Upper lobe of right lung (tissue), 1 donor: ENCODE data around the gene PDIA3. TPM values are rescaled to one million over a fixed set of nuclear protein-coding genes. Genes with fewer than 3 reads are reported as not detected.

Experiments used
- ATAC-seq: fragments of 200-7000 bp; cut with Tn5 transposase; one replicate; pipeline ENCODE4 v1.9.1; 2020; ENCODE audit warnings: mild to moderate bottlenecking, moderate library complexity
- DNase-seq: peaks from one replicate; pipeline ENCODE4 v3.0.0-alpha.2; 2020
- H3K27ac ChIP-seq: fragments of 200-600 bp; one replicate; pipeline ENCODE4 v1.8.0; 2022
- H3K27me3 ChIP-seq: fragments of 200-600 bp; one replicate; pipeline ENCODE4 v1.8.0; 2022; ENCODE audit warnings: mild to moderate bottlenecking
- H3K36me3 ChIP-seq: fragments of 200-600 bp; one replicate; pipeline ENCODE4 v1.8.0; 2022
- H3K4me1 ChIP-seq: fragments of 200-600 bp; one replicate; pipeline ENCODE4 v1.8.0; 2022
- H3K4me3 ChIP-seq: fragments of 200-600 bp; one replicate; pipeline ENCODE4 v1.8.0; 2022; ENCODE audit warnings: mild to moderate bottlenecking
- H3K9me3 ChIP-seq: fragments of 200-600 bp; one replicate; pipeline ENCODE4 v1.8.0; 2022
- CTCF ChIP-seq: fragments of 200-600 bp; IDR thresholded peaks from one replicate; pipeline ENCODE4 v1.8.0; 2022; ENCODE audit warnings: antibody characterized with exemption
- intact Hi-C: fragments of 100-400 bp; cut with DNase I; formaldehyde crosslinking; loops from one replicate; pipeline ENCODE4 v1.11.0; 2022
- total RNA-seq: library from RNA; stranded (reverse); fragmentation: NEBNext Ultra II Directional; extraction: Animal tissue kit (Norgen Biotek cat#: 25700); gene quantifications from one replicate; pipeline ENCODE4 v1.2.1, GENCODE V29; 2021
- donor health status: DM: no; HTN: yes; CAD: no; lungs with severe emphysema.

PDIA3 gene
- total RNA-seq, 1 donor from 2014 or later = 382 TPM

- H3K4me3 ChIP-seq = no peak overlapping the region
- H3K27me3 ChIP-seq = no peaks in the 10 kb centered on the region
- no peak for DNase-seq
- TF ChIP-seq CTCF = no peak
- intact Hi-C loops = no loop called here
- peaks cover 16% of the 10 kb centered on the region for H3K4me1 ChIP-seq
- H3K27ac ChIP-seq = no peak overlapping the region
- peaks cover 13% of the 10 kb centered on the region for H3K36me3 ChIP-seq
- ATAC-seq = no peak
- no peaks in the 10 kb centered on the region for H3K9me3 ChIP-seq
These were observed 43.2 kb downstream of the PDIA3 start for GRCh38 chr15:43789409-43789808.

- Histone ChIP-seq H3K4me1 (peaks cover 30% of the 10 kb centered on the region), H3K27me3 (no peaks in the 10 kb centered on the region), H3K9me3 (no peaks in the 10 kb centered on the region), H3K27ac (peak within 1 kb of the TSS; percentile 98), H3K4me3 (peak within 1 kb of the TSS; percentile 94), H3K36me3 (peaks cover 34% of the 10 kb centered on the region)
- no peak for TF ChIP-seq CTCF
- intact Hi-C loops = no loop called here
- peak; percentile 98 for ATAC-seq
- DNase-seq = peak; percentile 100
These were observed 45.9 kb downstream of the PDIA3 start, which contains the start of gene SERF2 for GRCh38 chr15:43791993-43792760. Gene SERF2 (plus strand): TSS chr15:43792320. CDS start chr15:43792377, 57 bp downstream.

GRCh38 chr15:43792761-43793476 is 46.7 kb downstream of the PDIA3 start:
- intact Hi-C loops = no loop called here
- Histone ChIP-seq H3K27me3 (no peaks in the 10 kb centered on the region), H3K4me3 (peak overlapping the region; percentile 94), H3K36me3 (peaks cover 38% of the 10 kb centered on the region), H3K4me1 (peaks cover 30% of the 10 kb centered on the region), H3K9me3 (no peaks in the 10 kb centered on the region), H3K27ac (peak overlapping the region; percentile 98)
- peak; percentile 40 for ATAC-seq
- no peak for TF ChIP-seq CTCF
- DNase-seq = peak; percentile 80

- intact Hi-C loops = no loop called here
- H3K36me3 ChIP-seq = peaks cover 39% of the 10 kb centered on the region
- no peak for TF ChIP-seq CTCF
- H3K9me3 ChIP-seq = no peaks in the 10 kb centered on the region
- no peaks in the 10 kb centered on the region for H3K27me3 ChIP-seq
- ATAC-seq (no peak), DNase-seq (no peak)
- peaks cover 37% of the 10 kb centered on the region for H3K4me1 ChIP-seq
- peak overlapping the region; percentile 98 for H3K27ac ChIP-seq
- peak overlapping the region; percentile 94 for H3K4me3 ChIP-seq
These were observed 47.4 kb downstream of the PDIA3 start for GRCh38 chr15:43793647-43794046.

GRCh38 chr15:43794269-43795037 is 48.2 kb downstream of the PDIA3 start:
- Histone ChIP-seq H3K9me3 (no peaks in the 10 kb centered on the region), H3K4me3 (peak overlapping the region; percentile 94), H3K36me3 (peaks cover 46% of the 10 kb centered on the region), H3K27ac (peak overlapping the region; percentile 98), H3K27me3 (no peaks in the 10 kb centered on the region), H3K4me1 (peaks cover 38% of the 10 kb centered on the region)
- TF ChIP-seq CTCF = no peak
- ATAC-seq (no peak), DNase-seq (no peak)
- intact Hi-C loops = no loop called here
